OCI-LY3 (cell line): ENCODE data around the gene SFXN3.
A peak's percentile ranks its signal among the peaks of the same experiment; 100 is the strongest.

ENCODE experiments used
- H2AFZ ChIP-seq: fragments of 200-600, 300-600 bp; shearing (Covaris generic); 2 replicates; pipeline ENCODE4 v1.6.0; 2014; ENCODE audit warnings: antibody characterized with exemption, low read depth, low read length
- H3K27ac ChIP-seq: fragments of 200-600, 300-600 bp; sonication (generic); 2 replicates; pipeline ENCODE4 v1.5.1; 2014; ENCODE audit warnings: mild to moderate bottlenecking, low read length, moderate library complexity, mixed read lengths
- H3K27me3 ChIP-seq: fragments of 200-600, 300-600 bp; sonication (generic); 2 replicates; pipeline ENCODE4 v1.6.1; 2014; ENCODE audit warnings: low read depth, low read length, mixed read lengths
- H3K36me3 ChIP-seq: fragments of 200-600, 300-600 bp; sonication (generic); replicated peaks from 2 replicates; pipeline ENCODE3; 2014; ENCODE audit warnings: low read depth, low read length, mixed read lengths
- H3K4me1 ChIP-seq: fragments of 300-600, 200-600 bp; sonication (generic); 2 replicates; pipeline ENCODE4 v1.6.1; 2014; ENCODE audit warnings: low read length, mixed read lengths
- H3K4me2 ChIP-seq: fragments of 200-600, 300-600 bp; sonication (generic); 2 replicates; pipeline ENCODE4 v1.6.1; 2014; ENCODE audit warnings: low read length, mixed read lengths
- H3K4me3 ChIP-seq: fragments of 300-600, 200-600 bp; sonication (generic); 2 replicates; pipeline ENCODE4 v1.5.1; 2014; ENCODE audit warnings: antibody characterized with exemption, mild to moderate bottlenecking, low read length, moderate library complexity
- H3K79me2 ChIP-seq: fragments of 300-600, 200-600 bp; shearing (Covaris generic); 2 replicates; pipeline ENCODE4 v1.6.1; 2014; ENCODE audit warnings: mild to moderate bottlenecking, low read length, mixed read lengths
- H3K9ac ChIP-seq: fragments of 300-600, 200-600 bp; shearing (Covaris generic); 2 replicates; pipeline ENCODE4 v1.6.0; 2014; ENCODE audit warnings: mild to moderate bottlenecking, low read length, moderate library complexity
- H3K9me3 ChIP-seq: fragments of 200-600, 300-600 bp; shearing (Covaris generic); 2 replicates; pipeline ENCODE4 v1.6.1; 2014; ENCODE audit warnings: low read length, mixed read lengths; ENCODE audit not compliant: insufficient read depth
- H4K20me1 ChIP-seq: fragments of 200-600, 300-600 bp; sonication (generic); 2 replicates; pipeline ENCODE4 v1.6.1; 2016; ENCODE audit warnings: low read length, mixed read lengths; ENCODE audit not compliant: insufficient read depth
- CTCF ChIP-seq: fragments of 200-600, 300-600 bp; sonication (generic); IDR thresholded peaks from 2 replicates; pipeline ENCODE4 v1.5.1; 2014; ENCODE audit warnings: antibody characterized with exemption, low read length, low read depth
- EZH2phosphoT487 ChIP-seq: fragments of 200-600 bp; shearing (Covaris generic); IDR thresholded peaks from 2 replicates; pipeline ENCODE4 v1.6.1; 2018; ENCODE audit warnings: antibody characterized with exemption, mixed run types, low read depth

SFXN3 gene

GRCh38 chr10:101031128-101031795 lies at the start of gene SFXN3, which contains the start of gene PDZD7:
TSS of gene SFXN3 (plus strand) at chr10:101031234. CDS start at chr10:101034695, 3,461 bp downstream.
TSS of gene PDZD7 (minus strand) at chr10:101031129. CDS start at chr10:101030219, 910 bp downstream.
- Histone ChIP-seq H3K36me3 (no peaks in the 10 kb centered on the region), H3K4me1 (peaks cover 10% of the 10 kb centered on the region), H2AFZ (peak within 1 kb of the TSS; percentile 85), H3K9ac (peak within 1 kb of the TSS; percentile 60), H3K27me3 (peaks cover 29% of the 10 kb centered on the region), H3K4me3 (peak within 1 kb of the TSS; percentile 98), H3K4me2 (peak within 1 kb of the TSS; percentile 100), H3K27ac (no peak within 1 kb of the TSS), H3K9me3 (no peaks in the 10 kb centered on the region), H4K20me1 (no peaks in the 10 kb centered on the region), H3K79me2 (no peaks in the 10 kb centered on the region)
- no peak for TF ChIP-seq CTCF
- TF ChIP-seq EZH2phosphoT487, result no peak

- Histone ChIP-seq H3K9me3 (no peaks in the 10 kb centered on the region), H3K36me3 (no peaks in the 10 kb centered on the region), H3K4me3 (no peak overlapping the region), H2AFZ (no peak overlapping the region), H3K27ac (no peak overlapping the region), H3K9ac (no peak overlapping the region), H4K20me1 (no peaks in the 10 kb centered on the region), H3K27me3 (no peaks in the 10 kb centered on the region), H3K4me2 (no peak overlapping the region), H3K79me2 (peaks cover 24% of the 10 kb centered on the region), H3K4me1 (peaks cover 11% of the 10 kb centered on the region)
- no peak for TF ChIP-seq EZH2phosphoT487
Measured at GRCh38 chr10:100982916-100983830, 47.9 kb upstream of the SFXN3 start.

- Histone ChIP-seq H3K4me3 (no peak overlapping the region), H3K4me1 (peaks cover 18% of the 10 kb centered on the region), H3K27ac (no peak overlapping the region), H3K4me2 (no peak overlapping the region), H3K9ac (no peak overlapping the region), H2AFZ (no peak overlapping the region), H3K36me3 (peaks cover under 1% of the 10 kb centered on the region), H3K27me3 (no peaks in the 10 kb centered on the region), H4K20me1 (no peaks in the 10 kb centered on the region), H3K79me2 (peaks cover 33% of the 10 kb centered on the region), H3K9me3 (no peaks in the 10 kb centered on the region)
- TF ChIP-seq EZH2phosphoT487 (no peak), CTCF (no peak)
Measured at GRCh38 chr10:100983868-100984671, 47.0 kb upstream of the SFXN3 start.

GRCh38 chr10:100984672-100985177 lies 46.3 kb upstream of the SFXN3 start:
- Histone ChIP-seq H3K4me1 (peaks cover 18% of the 10 kb centered on the region), H3K79me2 (peaks cover 39% of the 10 kb centered on the region), H2AFZ (no peak overlapping the region), H3K9ac (no peak overlapping the region), H3K4me3 (no peak overlapping the region), H3K9me3 (no peaks in the 10 kb centered on the region), H3K36me3 (peaks cover 6% of the 10 kb centered on the region), H3K4me2 (no peak overlapping the region), H3K27me3 (no peaks in the 10 kb centered on the region), H3K27ac (no peak overlapping the region), H4K20me1 (no peaks in the 10 kb centered on the region)
- TF ChIP-seq CTCF (no peak), EZH2phosphoT487 (no peak)
